Gastrocnemius medialis (tissue), 4 donors: ENCODE results near the gene MOB3C. TPM values are rescaled to one million over a fixed set of nuclear protein-coding genes. Genes with fewer than 3 reads are reported as not detected.

Experiments used
- ATAC-seq, 2 donors: fragments of 150-250 bp; one replicate each; pipeline ENCODE4 v1.9.1; 2016
- DNase-seq, 2 donors: peaks; one replicate each; pipeline ENCODE4 v3.0.0-alpha.2; 2019
- H3K27ac ChIP-seq, 4 donors: fragments of 200-600 bp; sonication (generic); 1 replicate in 1 of 4; 2 replicates in 3 of 4; pipeline ENCODE4 v1.5.1; 2016 to 2018; ENCODE audit warnings: mild to moderate bottlenecking in 2 of 4, moderate library complexity in 1 of 4
- H3K27me3 ChIP-seq, 3 donors: fragments of 200-600 bp; sonication (generic) in 2 of 3; 1 replicate in 1 of 3; 2 replicates in 2 of 3; pipeline versions ENCODE4 v1.5.1 to v1.6.0; 2016 to 2019; ENCODE audit warnings: mild to moderate bottlenecking in 1 of 3, moderate library complexity in 1 of 3
- H3K36me3 ChIP-seq, 2 donors: fragments of 200-600 bp; sonication (generic) in 1 of 2; one replicate each; pipeline ENCODE4 v1.5.1; 2017 to 2018
- H3K4me1 ChIP-seq, 2 donors: fragments of 200-600 bp; sonication (generic) in 1 of 2; one replicate each; pipeline ENCODE4 v1.5.1; 2016 to 2017; ENCODE audit warnings: mild to moderate bottlenecking in 2 of 2
- H3K4me3 ChIP-seq, 4 donors: fragments of 200-600 bp; sonication (generic) in 3 of 4; 1 replicate in 1 of 4; 2 replicates in 3 of 4; pipeline ENCODE4 v1.5.1; 2016 to 2019; ENCODE audit warnings: mild to moderate bottlenecking in 2 of 4
- H3K9me3 ChIP-seq, 3 donors: fragments of 200-600 bp; sonication (generic) in 2 of 3; 1 replicate in 1 of 3; 2 replicates in 2 of 3; pipeline ENCODE4 v1.5.1; 2016 to 2019
- CTCF ChIP-seq, 5 experiments: fragments of 450-650 bp in 3 of 5; fragments of 200-600 bp in 2 of 5; sonication (generic) in 2 of 5; IDR thresholded peaks in 4 of 5; conservative IDR thresholded peaks in 1 of 5; 1 replicate in 4 of 5; 2 replicates in 1 of 5; pipeline ENCODE4 v1.5.1; 2016 to 2019; ENCODE audit warnings: antibody characterized with exemption in 5 of 5, mild to moderate bottlenecking in 3 of 5, moderate library complexity in 3 of 5
- POLR2A ChIP-seq, 2 donors: fragments of 450-650 bp; IDR thresholded peaks; one replicate each; pipeline ENCODE4 v1.6.1; 2017; ENCODE audit warnings: antibody characterized with exemption in 2 of 2, mild to moderate bottlenecking in 2 of 2, moderate library complexity in 2 of 2
- in situ Hi-C, 4 donors: fragments of 200-750 bp; cut with MboI; loops; one replicate each; pipeline versions ENCODE4 v1.15.0 to v1.8.0; 2017; ENCODE audit warnings: low sequenced_read_pairs in 4 of 4
- intact Hi-C: fragments of 100-400 bp; cut with DNase I; formaldehyde crosslinking; loops from one replicate; pipeline ENCODE4 v1.15.1; 2023; ENCODE audit warnings: low total_unique reads
- total RNA-seq, 4 donors: library from RNA; depleted of rRNA; stranded (reverse); fragments of >200 nt; gene quantifications; one replicate each; pipeline versions ENCODE4 v1.1.0 to v1.2.3, GENCODE V29; 2016

The MOB3C gene
- total RNA-seq, 4 donors from 2014 or later: 11.3 to 26.5 (median 23.3) TPM

- in situ Hi-C loops (no loop called here), intact Hi-C loops (no loop called here)
- no peaks in the 10 kb centered on the region for H3K9me3 ChIP-seq
- no peak for ATAC-seq
- peaks cover 0 to 22% of the 10 kb centered on the region in 2 donors for H3K36me3 ChIP-seq
- no peak overlapping the region for H3K27ac ChIP-seq
- DNase-seq: no peak
- H3K27me3 ChIP-seq: no peaks in the 10 kb centered on the region
- H3K4me1 ChIP-seq: peaks cover 25 to 47% of the 10 kb centered on the region in 2 donors
- H3K4me3 ChIP-seq: no peak overlapping the region
- no peak for TF ChIP-seq CTCF (IDR thresholded peaks at IDR 0.05 in 4 of 5, conservative IDR thresholded peaks at IDR 0.05 in 1 of 5)
- TF ChIP-seq POLR2A (IDR thresholded peaks at IDR 0.05): no peak
These were observed 19.8 kb downstream of the MOB3C start for GRCh38 chr1:46596846-46597245.

- in situ Hi-C loops: no loop called here
- no peaks in the 10 kb centered on the region for H3K9me3 ChIP-seq
- TF ChIP-seq POLR2A (IDR thresholded peaks at IDR 0.05) (no peak), CTCF (IDR thresholded peaks at IDR 0.05 in 4 of 5, conservative IDR thresholded peaks at IDR 0.05 in 1 of 5) (no peak)
- H3K36me3 ChIP-seq: peaks cover 0 to 30% of the 10 kb centered on the region in 2 donors
- no peak for ATAC-seq
- peaks cover 25 to 39% of the 10 kb centered on the region in 2 donors for H3K4me1 ChIP-seq
- H3K27ac ChIP-seq: no peak overlapping the region
- intact Hi-C loops: no loop called here
- DNase-seq: no peak
- H3K4me3 ChIP-seq: no peak overlapping the region
- no peaks in the 10 kb centered on the region for H3K27me3 ChIP-seq
These were observed 20.6 kb downstream of the MOB3C start for GRCh38 chr1:46596036-46596435.

DNA sequence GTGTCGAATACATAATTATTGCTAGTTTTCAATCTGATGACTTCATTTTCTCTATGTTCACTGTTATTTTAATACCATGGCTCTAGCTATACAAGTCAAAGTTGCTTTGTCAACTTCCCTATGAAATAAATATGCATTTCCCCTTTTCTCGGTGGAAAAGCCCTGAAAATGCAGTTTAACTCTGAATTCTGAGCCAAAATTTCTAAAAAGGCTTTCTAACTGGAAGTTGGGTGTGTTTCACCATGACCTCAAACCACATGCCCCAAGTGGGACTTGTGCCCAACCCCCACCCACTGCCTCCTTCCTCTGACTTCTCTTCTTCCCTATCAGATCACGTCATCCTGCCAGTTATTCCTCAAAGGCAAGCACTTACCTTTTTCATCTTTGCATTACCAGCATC is 21.5 kb downstream of the MOB3C start:
- H3K4me1 ChIP-seq: peaks cover 22 to 32% of the 10 kb centered on the region in 2 donors
- in situ Hi-C loops: no loop called here
- DNase-seq (peak in 1 of 2 donors; percentile 61), ATAC-seq (no peak)
- H3K9me3 ChIP-seq: no peaks in the 10 kb centered on the region
- no peaks in the 10 kb centered on the region for H3K27me3 ChIP-seq
- no peak overlapping the region for H3K4me3 ChIP-seq
- TF ChIP-seq POLR2A (IDR thresholded peaks at IDR 0.05): no peak
- TF ChIP-seq CTCF (IDR thresholded peaks at IDR 0.05 in 4 of 5, conservative IDR thresholded peaks at IDR 0.05 in 1 of 5): no peak
- no peak overlapping the region for H3K27ac ChIP-seq
- H3K36me3 ChIP-seq: peaks cover 0 to 39% of the 10 kb centered on the region in 2 donors
- intact Hi-C loops: no loop called here

DNA sequence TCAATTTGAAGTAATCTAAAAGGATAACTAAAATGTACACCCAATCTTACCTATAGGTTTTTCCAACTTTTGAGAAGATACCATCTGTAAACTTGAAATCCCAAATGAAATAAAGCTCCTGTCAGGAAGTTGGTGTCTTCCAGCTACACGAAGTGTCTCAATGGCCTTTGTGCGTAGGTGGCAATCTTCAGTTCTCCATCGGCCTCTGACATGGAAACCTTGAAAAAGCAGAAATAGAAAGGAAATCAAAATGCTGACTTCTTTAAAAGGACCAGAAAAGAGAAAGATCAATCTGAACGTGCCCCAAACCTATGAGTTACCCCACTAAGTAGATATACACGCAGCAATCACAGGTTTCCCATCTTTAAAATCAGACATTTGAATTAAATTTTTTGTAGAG is 22.5 kb downstream of the MOB3C start:
- Histone ChIP-seq H3K27ac (no peak overlapping the region), H3K9me3 (no peaks in the 10 kb centered on the region), H3K4me1 (peaks cover 11 to 21% of the 10 kb centered on the region in 2 donors), H3K36me3 (peaks cover 0 to 50% of the 10 kb centered on the region in 2 donors), H3K27me3 (no peaks in the 10 kb centered on the region), H3K4me3 (no peak overlapping the region)
- in situ Hi-C loops (no loop called here), intact Hi-C loops (no loop called here)
- ATAC-seq (no peak), DNase-seq (no peak)
- TF ChIP-seq CTCF (IDR thresholded peaks at IDR 0.05 in 4 of 5, conservative IDR thresholded peaks at IDR 0.05 in 1 of 5) (no peak), POLR2A (IDR thresholded peaks at IDR 0.05) (no peak)

GRCh38 chr1:46592823-46593222 is 23.8 kb downstream of the MOB3C start:
- no peak overlapping the region for H3K27ac ChIP-seq
- H3K4me3 ChIP-seq: no peak overlapping the region
- DNase-seq: no peak
- H3K4me1 ChIP-seq: peaks cover 0 to 10% of the 10 kb centered on the region in 2 donors
- peaks cover 0 to 54% of the 10 kb centered on the region in 2 donors for H3K36me3 ChIP-seq
- ATAC-seq: no peak
- in situ Hi-C loops: no loop called here
- no peaks in the 10 kb centered on the region for H3K27me3 ChIP-seq
- no peak for TF ChIP-seq CTCF (IDR thresholded peaks at IDR 0.05 in 4 of 5, conservative IDR thresholded peaks at IDR 0.05 in 1 of 5)
- TF ChIP-seq POLR2A (IDR thresholded peaks at IDR 0.05): no peak
- intact Hi-C loops: no loop called here
- H3K9me3 ChIP-seq: no peaks in the 10 kb centered on the region
